HAP-1 (cell line): Measurements from ENCODE around the gene SPECC1.
"Not testable (repeated sequence)": the region's sequence is repeated elsewhere in the genome, so short reads cannot be mapped to it uniquely, and the experiment has no call there.

Source experiments
- DNase-seq, 2 experiments: peaks; one replicate each; pipeline ENCODE4 v3.0.0-alpha.2; 2016 to 2020; ENCODE audit warnings: low spot score in 2 of 2
- H3K27me3 ChIP-seq: fragments of 250-450 bp; sonication (Bioruptor Pico); 2 replicates; pipeline ENCODE4 v1.5.1; 2020; ENCODE audit warnings: low read depth, mild to moderate bottlenecking, moderate library complexity
- H3K36me3 ChIP-seq: fragments of 250-450 bp; sonication (Bioruptor Pico); replicated peaks from 2 replicates; pipeline ENCODE4 v1.5.1; 2020; ENCODE audit warnings: mild to moderate bottlenecking
- H3K4me1 ChIP-seq: fragments of 250-450 bp; sonication (Bioruptor Pico); 2 replicates; pipeline ENCODE4 v1.5.1; 2020; ENCODE audit warnings: mild to moderate bottlenecking
- H3K4me3 ChIP-seq: fragments of 250-450 bp; sonication (Bioruptor Pico); 2 replicates; pipeline ENCODE4 v1.5.1; 2020; ENCODE audit warnings: mild to moderate bottlenecking, moderate library complexity
- H3K9me3 ChIP-seq: fragments of 250-450 bp; sonication (Bioruptor Pico); 2 replicates; pipeline ENCODE4 v1.5.1; 2020; ENCODE audit warnings: mild to moderate bottlenecking, moderate library complexity
- in situ Hi-C: fragments of 300-500 bp; cut with MboI; formaldehyde crosslinking; loops from 3 replicates; pipeline ENCODE4 v1.14.3; 2020; ENCODE audit warnings: low sequenced_read_pairs, inconsistent platforms, mixed read lengths

SPECC1 gene

GRCh38 chr17:20236578-20237227 lies 227.5 kb downstream of the SPECC1 start:
- H3K9me3 ChIP-seq: no peaks in the 10 kb centered on the region
- in situ Hi-C loops: no loop called here
- no peak overlapping the region for H3K4me3 ChIP-seq
- H3K27me3 ChIP-seq: no peaks in the 10 kb centered on the region
- no peaks in the 10 kb centered on the region for H3K4me1 ChIP-seq
- peaks cover 15% of the 10 kb centered on the region for H3K36me3 ChIP-seq
- DNase-seq: no peak

- in situ Hi-C loops, H3K4me1 ChIP-seq, H3K36me3 ChIP-seq, H3K27me3 ChIP-seq, DNase-seq, H3K9me3 ChIP-seq, H3K4me3 ChIP-seq: not testable (repeated sequence)
Observed at GRCh38 chr17:20239776-20240175, 230.6 kb downstream of the SPECC1 start.

GRCh38 chr17:20241855-20242254 lies 232.7 kb downstream of the SPECC1 start:
- no peak for DNase-seq
- Histone ChIP-seq H3K27me3 (no peaks in the 10 kb centered on the region), H3K4me1 (no peaks in the 10 kb centered on the region), H3K9me3 (no peaks in the 10 kb centered on the region), H3K4me3 (no peak overlapping the region), H3K36me3 (peaks cover 3% of the 10 kb centered on the region; the same call in 1 of the 2 replicates)
- in situ Hi-C loops: no loop called here

GRCh38 chr17:20242271-20242670 lies 233.1 kb downstream of the SPECC1 start:
- Histone ChIP-seq H3K36me3 (peaks cover 3% of the 10 kb centered on the region; the same call in 1 of the 2 replicates), H3K4me1 (no peaks in the 10 kb centered on the region), H3K4me3 (no peak overlapping the region), H3K9me3 (no peaks in the 10 kb centered on the region), H3K27me3 (no peaks in the 10 kb centered on the region)
- DNase-seq: no peak
- in situ Hi-C loops: no loop called here

- DNase-seq: no peak
- in situ Hi-C loops: no loop called here
- Histone ChIP-seq H3K9me3 (no peaks in the 10 kb centered on the region), H3K4me3 (no peak overlapping the region), H3K27me3 (no peaks in the 10 kb centered on the region), H3K36me3 (peaks cover 3% of the 10 kb centered on the region; the same call in 1 of the 2 replicates), H3K4me1 (no peaks in the 10 kb centered on the region)
Observed at GRCh38 chr17:20243524-20243923, 234.4 kb downstream of the SPECC1 start.

GRCh38 chr17:20244671-20245070 lies 235.5 kb downstream of the SPECC1 start:
- peaks cover 3% of the 10 kb centered on the region for H3K36me3 ChIP-seq
- 0 out of 2 replicates have a peak, but pooled peaks cover 3% of the 10 kb centered on the region for H3K9me3 ChIP-seq
- in situ Hi-C loops: no loop called here

GRCh38 chr17:20246692-20247091 lies 237.5 kb downstream of the SPECC1 start:
- no peaks in the 10 kb centered on the region for H3K4me1 ChIP-seq
- in situ Hi-C loops: no loop called here
- H3K4me3 ChIP-seq: no peak overlapping the region
- peaks cover 6% of the 10 kb centered on the region for H3K36me3 ChIP-seq
- no peaks in the 10 kb centered on the region for H3K27me3 ChIP-seq
- H3K9me3 ChIP-seq: 0 out of 2 replicates have a peak, but pooled peaks cover 3% of the 10 kb centered on the region
- DNase-seq: no peak

More at GRCh38 chr17:20244671-20245070, 235.5 kb downstream of the SPECC1 start:
- H3K4me1 ChIP-seq: no peaks in the 10 kb centered on the region
- H3K27me3 ChIP-seq: no peaks in the 10 kb centered on the region
- no peak overlapping the region for H3K4me3 ChIP-seq
- no peak for DNase-seq

GRCh38 chr17:20253323-20253722 lies 244.2 kb downstream of the SPECC1 start:
- in situ Hi-C loops: no loop called here
- no peak overlapping the region for H3K4me3 ChIP-seq
- no peaks in the 10 kb centered on the region for H3K27me3 ChIP-seq
- peaks cover 3% of the 10 kb centered on the region; the same call in 1 of the 2 replicates for H3K4me1 ChIP-seq
- peaks cover 3% of the 10 kb centered on the region for H3K36me3 ChIP-seq
- no peak for DNase-seq
- 0 out of 2 replicates have a peak, but pooled peaks cover 3% of the 10 kb centered on the region for H3K9me3 ChIP-seq

GRCh38 chr17:20254541-20254940 lies 245.4 kb downstream of the SPECC1 start:
- H3K36me3 ChIP-seq: peaks cover 6% of the 10 kb centered on the region
- H3K27me3 ChIP-seq: no peaks in the 10 kb centered on the region
- H3K9me3 ChIP-seq: no peaks in the 10 kb centered on the region
- H3K4me1 ChIP-seq: peaks cover 3% of the 10 kb centered on the region; the same call in 1 of the 2 replicates
- in situ Hi-C loops: no loop called here
- no peak for DNase-seq
- H3K4me3 ChIP-seq: no peak overlapping the region

- Histone ChIP-seq H3K4me3 (no peak overlapping the region), H3K4me1 (peaks cover 3% of the 10 kb centered on the region; the same call in 1 of the 2 replicates), H3K9me3 (no peaks in the 10 kb centered on the region), H3K36me3 (peaks cover 7% of the 10 kb centered on the region), H3K27me3 (no peaks in the 10 kb centered on the region)
- no peak for DNase-seq
- in situ Hi-C loops: no loop called here
Observed at GRCh38 chr17:20256144-20256543, 247.0 kb downstream of the SPECC1 start.

GRCh38 chr17:20257008-20257407 lies 247.8 kb downstream of the SPECC1 start:
- DNase-seq: no peak
- Histone ChIP-seq H3K9me3 (no peaks in the 10 kb centered on the region), H3K27me3 (no peaks in the 10 kb centered on the region), H3K36me3 (peaks cover 7% of the 10 kb centered on the region), H3K4me3 (no peak overlapping the region), H3K4me1 (peaks cover 8% of the 10 kb centered on the region)
- in situ Hi-C loops: no loop called here

- no peak for DNase-seq
- H3K4me3 ChIP-seq: no peak overlapping the region
- in situ Hi-C loops: no loop called here
- peaks cover 7% of the 10 kb centered on the region for H3K36me3 ChIP-seq
- H3K27me3 ChIP-seq: no peaks in the 10 kb centered on the region
- no peaks in the 10 kb centered on the region for H3K9me3 ChIP-seq
- peaks cover 14% of the 10 kb centered on the region for H3K4me1 ChIP-seq
Observed at GRCh38 chr17:20257798-20258197, 248.6 kb downstream of the SPECC1 start.

- Histone ChIP-seq H3K4me3 (no peak overlapping the region), H3K36me3 (peaks cover 7% of the 10 kb centered on the region), H3K9me3 (no peaks in the 10 kb centered on the region), H3K4me1 (peaks cover 27% of the 10 kb centered on the region), H3K27me3 (no peaks in the 10 kb centered on the region)
- in situ Hi-C loops: no loop called here
- no peak for DNase-seq
Observed at GRCh38 chr17:20259668-20260067, 250.5 kb downstream of the SPECC1 start.

- Histone ChIP-seq H3K9me3 (no peaks in the 10 kb centered on the region), H3K4me3 (no peak overlapping the region), H3K27me3 (no peaks in the 10 kb centered on the region), H3K36me3 (peaks cover 7% of the 10 kb centered on the region), H3K4me1 (peaks cover 27% of the 10 kb centered on the region)
- in situ Hi-C loops: no loop called here
- no peak for DNase-seq
Observed at GRCh38 chr17:20260268-20260667, 251.1 kb downstream of the SPECC1 start.
